Measurements from ENCODE around the gene CDSN.

The CDSN gene

DNA sequence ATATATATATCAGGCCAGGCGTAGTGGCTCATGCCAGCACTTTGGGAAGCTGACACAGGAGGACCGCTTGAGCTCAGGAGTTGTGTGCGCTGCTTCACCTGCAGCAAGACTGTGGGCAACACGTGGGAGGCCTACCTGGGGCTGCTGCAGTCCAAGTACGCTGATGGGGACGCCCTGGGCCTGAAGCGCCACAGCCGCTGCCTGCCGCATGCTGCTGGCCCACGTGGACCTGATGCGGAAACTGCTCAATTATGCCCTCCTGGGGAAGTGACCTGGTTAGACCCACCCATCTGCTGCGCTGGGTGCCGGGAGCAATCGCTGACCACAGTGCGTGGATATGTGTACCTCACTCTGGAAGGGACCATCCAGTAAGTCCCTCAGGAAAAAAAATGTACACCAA is 20.4 kb upstream of the CDSN start:
- no peak overlapping the region for H3K27ac ChIP-seq
- TF ChIP-seq CTCF (conservative IDR thresholded peaks at IDR 0.05): no peak
- no peak for TF ChIP-seq ZFX (IDR thresholded peaks at IDR 0.05)

GRCh38 chr6:31139599-31139998 is 19.4 kb upstream of the CDSN start:
- no peak for TF ChIP-seq ZFX (IDR thresholded peaks at IDR 0.05)
- TF ChIP-seq CTCF (conservative IDR thresholded peaks at IDR 0.05): no peak
- peak overlapping the region; percentile 4 for H3K27ac ChIP-seq

DNA sequence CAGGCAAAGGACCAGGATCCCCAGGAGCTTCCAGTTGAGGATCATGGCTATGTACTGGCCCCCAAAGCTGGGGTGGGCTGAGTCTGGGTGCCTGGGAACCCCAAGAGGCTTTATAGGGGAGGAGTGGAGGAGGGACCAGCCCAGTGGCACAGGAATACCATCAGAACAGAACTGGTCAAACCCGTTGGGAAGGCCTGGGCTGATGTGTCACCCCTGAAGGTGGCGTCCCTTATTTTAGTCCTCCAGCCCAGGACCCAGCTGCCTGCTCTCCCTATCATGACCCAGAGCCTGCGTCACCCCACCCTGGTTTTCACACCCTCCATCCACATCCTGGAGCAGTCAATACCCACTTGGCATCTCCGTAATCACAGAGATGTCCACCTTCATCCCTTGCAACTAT is 18.7 kb upstream of the CDSN start, which contains the start of gene PSORS1C2:
TSS of gene PSORS1C2 (minus strand) at position 85 of the 400 bp plus-strand sequence. CDS start at position 45, 40 bp downstream.
- no peak for TF ChIP-seq ZFX (IDR thresholded peaks at IDR 0.05)
- no peak for TF ChIP-seq CTCF (conservative IDR thresholded peaks at IDR 0.05)
- peak within 1 kb of the TSS; percentile 4 for H3K27ac ChIP-seq

DNA sequence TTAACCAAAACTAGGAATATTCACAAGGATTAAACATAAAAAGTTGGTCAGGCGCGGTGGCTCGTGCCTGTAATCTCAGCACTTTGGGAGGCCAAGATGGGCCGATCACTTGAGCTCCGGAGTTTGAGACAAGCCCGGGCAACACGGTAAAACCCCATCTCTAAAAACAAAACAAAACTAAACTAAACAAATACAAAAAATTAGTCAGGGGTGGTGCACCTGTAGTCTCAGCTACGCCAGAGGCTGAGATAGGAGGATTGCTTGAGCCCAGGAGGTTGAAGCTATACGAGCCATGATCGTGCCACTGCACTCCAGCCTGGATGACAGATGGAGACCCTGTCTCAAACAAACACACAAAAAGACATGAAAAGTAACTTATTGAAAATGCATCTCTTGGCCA is 15.5 kb upstream of the CDSN start:
- H3K27ac ChIP-seq: no peak overlapping the region
- TF ChIP-seq CTCF (conservative IDR thresholded peaks at IDR 0.05) (no peak), ZFX (IDR thresholded peaks at IDR 0.05) (no peak)

- H3K27ac ChIP-seq: no peak overlapping the region
- TF ChIP-seq CTCF (conservative IDR thresholded peaks at IDR 0.05) (no peak), ZFX (IDR thresholded peaks at IDR 0.05) (no peak)
Measured at GRCh38 chr6:31132806-31133205, 12.6 kb upstream of the CDSN start.

GRCh38 chr6:31131595-31131994 is 11.3 kb upstream of the CDSN start:
- TF ChIP-seq ZFX (IDR thresholded peaks at IDR 0.05) (no peak), CTCF (conservative IDR thresholded peaks at IDR 0.05) (no peak)
- no peak overlapping the region for H3K27ac ChIP-seq

GRCh38 chr6:31130751-31131150 is 10.5 kb upstream of the CDSN start:
- TF ChIP-seq CTCF (conservative IDR thresholded peaks at IDR 0.05): no peak
- TF ChIP-seq ZFX (IDR thresholded peaks at IDR 0.05): no peak
- no peak overlapping the region for H3K27ac ChIP-seq
